Thymus (tissue), 11 donors: ENCODE data around the gene RPN2. TPM values are rescaled to one million over a fixed set of nuclear protein-coding genes. Genes with fewer than 3 reads are reported as not detected.
A peak's percentile ranks its signal among the peaks of the same experiment; 100 is the strongest.

Source experiments
- DNase-seq, 9 donors: peaks; one replicate each; pipeline ENCODE4 v3.0.0-alpha.2; 2013; ENCODE audit warnings: low spot score in 9 of 9, low read depth in 6 of 9, missing footprints in 1 of 9
- H3K27ac ChIP-seq, 2 donors: one replicate each; pipeline ENCODE4 v1.5.1; 2013; ENCODE audit warnings: control low read depth in 1 of 2, low read depth in 1 of 2, low read length in 1 of 2, mild to moderate bottlenecking in 1 of 2, moderate library complexity in 1 of 2
- H3K27me3 ChIP-seq, 2 donors: one replicate each; pipeline ENCODE4 v1.5.1; 2013; ENCODE audit warnings: low read length in 1 of 2; ENCODE audit not compliant: control insufficient read depth in 2 of 2, insufficient read depth in 1 of 2
- H3K36me3 ChIP-seq, 2 donors: one replicate each; pipeline ENCODE4 v1.5.1; 2013; ENCODE audit warnings: low read length in 1 of 2, mild to moderate bottlenecking in 1 of 2, moderate library complexity in 1 of 2; ENCODE audit not compliant: control insufficient read depth in 2 of 2, insufficient read depth in 2 of 2
- H3K4me1 ChIP-seq, 2 donors: one replicate each; pipeline ENCODE4 v1.5.1; 2013; ENCODE audit warnings: low read length in 2 of 2; ENCODE audit not compliant: control insufficient read depth in 2 of 2, insufficient read depth in 2 of 2
- H3K4me3 ChIP-seq, 2 donors: one replicate each; pipeline ENCODE4 v1.5.1; 2013; ENCODE audit warnings: low read length in 2 of 2, control low read depth in 1 of 2, mild to moderate bottlenecking in 1 of 2
- H3K9me3 ChIP-seq, 2 donors: one replicate each; pipeline ENCODE4 v1.5.1; 2013; ENCODE audit warnings: low read length in 1 of 2, mild to moderate bottlenecking in 1 of 2; ENCODE audit not compliant: control insufficient read depth in 2 of 2, insufficient read depth in 1 of 2
- WGBS: extraction: QIAGEN DNeasy Blood & Tissue Kit; methylation state at CpG from one replicate; pipeline ENCODE4 v1.1.7; 2013; 5-methylcytosine and 5-hydroxymethylcytosine counted together
- polyA plus RNA-seq: library from polyadenylated mRNA; stranded (reverse); fragments of 200-250 nt; gene quantifications from one replicate; pipeline ENCODE4 v1.2.3, GENCODE V29; 2013
- total RNA-seq: library from RNA; stranded (reverse); fragments of 120-200 nt; gene quantifications from one replicate; pipeline ENCODE4 v1.2.4, GENCODE V29; 2013
- donor health status: healthy.

The RPN2 gene
- total and polyA plus RNA-seq, 2 donors: 70.0 to 156 TPM

DNA sequence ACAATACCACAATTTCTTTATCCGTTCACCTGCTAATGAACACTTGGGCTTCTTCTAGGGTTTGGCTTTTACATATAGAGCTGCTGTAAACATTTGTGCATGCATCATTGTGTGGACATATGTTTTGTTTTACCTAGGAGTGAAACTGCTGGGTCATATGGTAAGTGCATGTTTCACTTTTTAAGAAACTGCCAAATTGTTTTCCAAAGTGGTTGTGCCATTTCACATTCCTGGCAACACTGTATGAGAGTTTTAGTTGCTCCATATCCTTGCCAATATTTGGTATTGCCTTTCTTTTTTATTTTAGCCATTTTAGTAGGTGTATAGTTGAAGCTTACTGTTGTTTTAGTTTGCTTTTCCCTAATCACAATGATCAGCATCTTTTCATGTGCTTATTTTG, 14.1 kb upstream of the RPN2 start:
- 100% methylated on average over 1 of the region's 1 CpG for WGBS

DNA sequence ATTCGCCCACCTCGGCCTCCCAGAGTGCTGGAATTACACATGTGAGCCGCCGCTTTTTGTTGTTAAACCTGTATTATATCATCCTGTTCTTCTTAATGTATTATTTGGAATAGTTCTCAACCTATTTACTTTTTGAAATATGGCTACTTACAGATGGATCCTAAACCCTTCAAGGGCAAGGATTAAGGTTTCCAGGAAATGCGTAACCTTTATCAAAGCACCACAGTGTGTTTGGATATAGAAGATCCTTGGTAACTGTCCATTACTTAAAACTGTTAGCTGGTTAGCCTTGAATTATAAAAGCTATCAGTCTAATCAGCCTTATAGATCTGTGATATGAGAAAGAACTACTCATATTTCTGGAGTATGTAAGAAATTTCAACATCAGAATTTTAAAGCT, 12.3 kb upstream of the RPN2 start:
- no peaks in the 10 kb centered on the region for H3K4me1 ChIP-seq
- H3K4me3 ChIP-seq: no peak overlapping the region
- DNase-seq: no peak
- 98% methylated on average over 5 of the region's 5 CpGs for WGBS
- H3K36me3 ChIP-seq: no peaks in the 10 kb centered on the region
- H3K27ac ChIP-seq: no peak overlapping the region
- H3K27me3 ChIP-seq: no peaks in the 10 kb centered on the region
- no peaks in the 10 kb centered on the region for H3K9me3 ChIP-seq

More for the DNA sequence above, 14.1 kb upstream of the RPN2 start:
- DNase-seq: no peak
- Histone ChIP-seq H3K36me3 (no peaks in the 10 kb centered on the region), H3K4me3 (no peak overlapping the region), H3K9me3 (no peaks in the 10 kb centered on the region), H3K27ac (no peak overlapping the region), H3K27me3 (no peaks in the 10 kb centered on the region), H3K4me1 (no peaks in the 10 kb centered on the region)

DNA sequence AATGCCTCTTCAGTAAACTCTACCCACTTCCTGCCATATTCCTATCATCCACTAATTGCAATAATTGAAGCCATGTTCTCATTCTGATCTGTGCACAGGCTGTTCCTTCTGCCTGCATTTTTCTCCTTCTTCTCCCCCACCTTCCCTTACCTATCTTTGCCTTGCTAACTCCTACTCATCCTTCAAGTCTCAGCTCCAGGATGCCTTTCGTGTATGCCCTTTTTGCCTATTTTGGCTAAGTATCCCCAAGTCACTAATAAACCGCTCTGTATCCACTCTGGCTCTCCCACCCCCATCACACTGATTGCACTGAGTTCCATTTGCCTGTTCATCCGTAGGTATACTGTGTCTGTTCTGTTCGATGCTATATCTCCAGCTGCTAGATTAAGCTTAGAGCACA, 6.3 kb upstream of the RPN2 start:
- H3K27me3 ChIP-seq: no peaks in the 10 kb centered on the region
- H3K4me3 ChIP-seq: no peak overlapping the region
- H3K4me1 ChIP-seq: peaks cover under 1 to 1% of the 10 kb centered on the region in 2 donors
- H3K27ac ChIP-seq: no peak overlapping the region
- no peaks in the 10 kb centered on the region for H3K36me3 ChIP-seq
- no peaks in the 10 kb centered on the region for H3K9me3 ChIP-seq
- WGBS: 97% methylated on average over 4 of the region's 4 CpGs
- no peak for DNase-seq

DNA sequence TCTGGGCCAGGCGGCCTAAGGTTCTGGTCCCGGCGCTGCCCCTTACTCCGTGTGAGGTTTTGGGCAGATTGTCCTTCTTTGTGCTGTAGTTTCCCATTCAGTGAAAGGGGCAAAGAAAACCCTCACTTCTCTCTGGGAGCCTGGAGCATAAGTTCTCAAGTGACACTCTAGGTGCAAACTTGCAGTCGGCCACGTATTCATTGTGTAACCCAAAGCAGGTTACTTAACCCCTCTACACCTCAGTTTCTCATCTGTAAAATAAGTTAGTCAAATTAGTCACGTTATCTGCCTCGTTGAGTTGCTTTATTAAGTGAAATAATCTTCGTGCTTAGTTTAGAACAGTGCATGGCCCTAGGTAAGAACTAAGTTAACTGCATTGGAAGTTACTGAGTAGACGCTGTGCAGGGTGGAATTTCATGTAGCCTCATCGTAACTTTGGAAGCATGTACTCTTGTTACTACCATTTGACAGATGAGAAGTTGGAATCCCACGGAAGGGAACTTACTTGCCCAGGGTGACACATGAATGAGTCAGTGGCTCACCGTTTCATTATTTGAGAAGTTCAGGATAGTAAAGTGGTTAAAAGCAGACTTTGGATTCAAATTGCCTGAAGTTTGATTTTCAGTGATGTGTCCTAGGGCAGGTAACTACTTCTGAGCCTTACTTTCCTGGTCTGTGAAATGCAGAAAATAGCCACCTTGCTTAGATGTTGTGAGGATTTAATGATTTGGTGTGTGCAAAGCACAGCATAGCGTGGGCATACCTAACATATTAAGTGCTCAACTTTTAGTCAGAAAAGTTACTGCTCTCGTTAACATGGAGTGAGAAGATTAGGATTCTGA, 774 bp downstream of the RPN2 start:
- peaks cover 13 to 16% of the 10 kb centered on the region in 2 donors for H3K4me1 ChIP-seq
- H3K27ac ChIP-seq: peak overlapping the region; percentile 92 to 94
- 13% methylated on average over 15 of the region's 15 CpGs for WGBS
- DNase-seq: peak in 3 of 9 donors; percentile 4 to 41 (median 13)
- peak overlapping the region; percentile 84 to 98 for H3K4me3 ChIP-seq
- H3K36me3 ChIP-seq: peaks cover 11 to 19% of the 10 kb centered on the region in 2 donors
- H3K9me3 ChIP-seq: no peaks in the 10 kb centered on the region
- H3K27me3 ChIP-seq: no peaks in the 10 kb centered on the region

DNA sequence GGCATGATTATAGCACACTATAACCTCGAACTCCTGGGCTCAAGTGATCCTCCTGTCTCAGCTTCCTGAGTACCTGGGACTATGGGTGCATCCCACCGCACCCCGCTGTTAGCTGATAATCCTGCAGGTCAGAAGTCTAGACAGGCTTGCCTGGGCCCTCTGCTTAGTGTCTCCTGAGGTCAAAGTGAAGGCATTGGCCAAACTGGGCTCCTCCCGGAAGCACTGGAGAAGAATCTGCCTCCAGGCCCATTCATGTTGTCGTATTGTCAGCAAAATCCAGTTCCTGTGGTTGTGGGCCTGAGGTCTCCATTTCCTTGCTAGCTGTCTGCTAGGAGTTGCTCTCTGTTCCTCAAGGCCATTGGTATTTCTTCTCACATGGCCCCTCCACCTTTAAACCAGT, 6.6 kb downstream of the RPN2 start:
- H3K4me1 ChIP-seq: peaks cover 2 to 3% of the 10 kb centered on the region in 2 donors
- peaks cover 41 to 68% of the 10 kb centered on the region in 2 donors for H3K36me3 ChIP-seq
- H3K9me3 ChIP-seq: no peaks in the 10 kb centered on the region
- no peak overlapping the region for H3K4me3 ChIP-seq
- no peak for DNase-seq
- H3K27me3 ChIP-seq: no peaks in the 10 kb centered on the region
- H3K27ac ChIP-seq: no peak overlapping the region
- 93% methylated on average over 5 of the region's 5 CpGs for WGBS

DNA sequence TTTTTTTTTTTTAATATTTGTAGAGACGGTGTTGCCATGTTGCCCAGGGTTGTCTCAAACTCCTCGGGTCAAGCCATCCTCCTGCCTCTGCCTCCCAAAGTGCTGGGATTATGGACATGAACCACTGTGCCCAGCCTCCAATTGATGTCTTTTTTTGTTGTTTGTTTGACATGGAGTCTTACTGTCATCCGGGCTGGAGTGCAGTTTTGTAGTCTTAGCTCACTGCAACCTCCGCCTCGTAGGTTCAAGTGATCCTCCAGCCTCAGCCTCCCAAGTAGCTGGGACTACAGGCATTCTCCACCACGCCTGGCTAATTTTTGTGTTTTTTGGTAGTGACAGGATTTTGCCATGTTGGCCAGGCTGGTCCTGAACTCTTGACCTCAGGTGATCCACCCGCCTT, 9.7 kb downstream of the RPN2 start:
- H3K4me1 ChIP-seq: peaks cover 3 to 16% of the 10 kb centered on the region in 2 donors
- no peak overlapping the region for H3K27ac ChIP-seq
- 84% methylated on average over 7 of the region's 7 CpGs for WGBS
- no peaks in the 10 kb centered on the region for H3K27me3 ChIP-seq
- no peaks in the 10 kb centered on the region for H3K9me3 ChIP-seq
- no peak overlapping the region for H3K4me3 ChIP-seq
- DNase-seq: no peak
- H3K36me3 ChIP-seq: peaks cover 41 to 74% of the 10 kb centered on the region in 2 donors

DNA sequence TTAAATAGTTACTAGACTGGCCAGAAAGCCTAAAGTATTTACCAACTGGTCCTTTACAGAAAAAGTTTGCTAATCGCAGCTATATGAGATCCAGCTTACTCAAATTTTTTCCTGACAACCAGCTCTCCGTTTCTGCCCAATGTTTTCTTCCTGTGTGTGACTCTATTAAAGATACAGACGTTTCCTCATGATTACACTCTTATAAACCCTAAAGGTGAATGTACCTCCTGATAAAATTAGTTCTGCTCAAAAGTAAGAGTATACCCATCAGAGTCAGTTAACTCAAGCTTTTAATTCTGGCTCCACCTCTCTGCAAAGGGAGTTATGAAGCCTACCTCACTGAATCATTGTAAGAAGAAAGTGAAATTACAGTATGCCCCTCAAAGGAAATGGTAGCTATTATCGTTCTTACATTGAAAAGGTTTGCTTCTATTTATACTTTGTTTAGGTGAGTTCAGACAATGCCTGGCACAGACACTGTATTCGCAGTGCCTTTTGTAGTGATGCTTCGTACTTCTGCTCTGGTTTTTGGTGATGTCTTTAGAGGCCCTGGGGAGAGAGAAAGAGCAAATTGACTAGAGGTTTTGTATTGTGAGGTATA, 10.4 kb downstream of the RPN2 start:
- H3K27me3 ChIP-seq: no peaks in the 10 kb centered on the region
- peaks cover 33 to 71% of the 10 kb centered on the region in 2 donors for H3K36me3 ChIP-seq
- no peak for DNase-seq
- H3K4me3 ChIP-seq: no peak overlapping the region
- no peak overlapping the region for H3K27ac ChIP-seq
- H3K4me1 ChIP-seq: peaks cover 4 to 20% of the 10 kb centered on the region in 2 donors
- no peaks in the 10 kb centered on the region for H3K9me3 ChIP-seq
- 69% methylated on average over 6 of the region's 6 CpGs for WGBS

DNA sequence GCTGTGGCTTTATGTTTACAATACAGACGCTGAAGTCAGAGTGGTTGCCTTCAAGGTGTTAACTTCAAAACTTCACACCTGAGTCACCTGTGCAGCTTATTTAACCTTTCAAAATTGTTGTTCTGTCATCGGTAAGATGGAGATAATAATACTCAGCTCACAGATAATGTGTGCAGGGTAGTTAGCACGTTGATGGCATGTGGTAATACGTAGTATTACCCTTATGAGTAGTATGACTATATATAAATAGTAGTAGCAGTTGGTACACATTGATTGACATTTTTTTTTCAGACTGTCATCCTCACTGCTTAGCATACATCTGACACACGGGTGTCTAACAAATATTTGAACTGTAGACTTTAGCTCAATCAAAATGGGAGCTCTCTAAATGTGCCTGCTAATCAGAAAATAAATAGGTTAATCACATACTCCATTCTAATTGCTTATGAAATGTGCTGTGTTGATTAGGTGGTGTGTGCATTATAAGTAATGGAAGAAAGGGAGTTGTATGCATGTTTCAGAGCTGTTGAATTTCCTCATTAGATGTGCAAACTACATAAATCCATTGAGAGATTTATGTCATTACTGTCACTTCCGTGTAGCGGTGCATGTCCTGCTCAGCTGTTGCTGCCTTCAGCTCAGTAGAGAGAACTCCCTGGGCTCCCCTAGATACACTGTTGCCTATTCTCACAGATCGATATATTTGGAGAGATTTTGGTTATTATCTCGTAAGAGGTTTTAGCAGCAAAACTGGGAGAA, 11.4 kb downstream of the RPN2 start:
- no peak for DNase-seq
- no peaks in the 10 kb centered on the region for H3K9me3 ChIP-seq
- H3K4me3 ChIP-seq: no peak overlapping the region
- peaks cover 7 to 28% of the 10 kb centered on the region in 2 donors for H3K4me1 ChIP-seq
- WGBS: 89% methylated on average over 9 of the region's 9 CpGs
- H3K27me3 ChIP-seq: no peaks in the 10 kb centered on the region
- no peak overlapping the region for H3K27ac ChIP-seq
- H3K36me3 ChIP-seq: peaks cover 25 to 61% of the 10 kb centered on the region in 2 donors
